Bronchus fibroblast of lung (primary cell): ENCODE data around the gene GPC1. TPM values are rescaled to one million over a fixed set of nuclear protein-coding genes. Genes with fewer than 3 reads are reported as not detected.

Experiments used
- total RNA-seq: library from RNA; depleted of rRNA; stranded (reverse); fragments of >200 nt; gene quantifications from 2 replicates; pipeline ENCODE4 v1.2.3, GENCODE V29; 2015

The GPC1 gene, protein sequence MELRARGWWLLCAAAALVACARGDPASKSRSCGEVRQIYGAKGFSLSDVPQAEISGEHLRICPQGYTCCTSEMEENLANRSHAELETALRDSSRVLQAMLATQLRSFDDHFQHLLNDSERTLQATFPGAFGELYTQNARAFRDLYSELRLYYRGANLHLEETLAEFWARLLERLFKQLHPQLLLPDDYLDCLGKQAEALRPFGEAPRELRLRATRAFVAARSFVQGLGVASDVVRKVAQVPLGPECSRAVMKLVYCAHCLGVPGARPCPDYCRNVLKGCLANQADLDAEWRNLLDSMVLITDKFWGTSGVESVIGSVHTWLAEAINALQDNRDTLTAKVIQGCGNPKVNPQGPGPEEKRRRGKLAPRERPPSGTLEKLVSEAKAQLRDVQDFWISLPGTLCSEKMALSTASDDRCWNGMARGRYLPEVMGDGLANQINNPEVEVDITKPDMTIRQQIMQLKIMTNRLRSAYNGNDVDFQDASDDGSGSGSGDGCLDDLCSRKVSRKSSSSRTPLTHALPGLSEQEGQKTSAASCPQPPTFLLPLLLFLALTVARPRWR
- total RNA-seq: 125 and 135 TPM in 2 replicates

GRCh38 chr2:240435457-240435947, at the start of gene GPC1:
GPC1 (plus strand) TSS chr2:240435663; CDS start chr2:240435919, 256 bp downstream.

Other genes starting within 250 kb of the GPC1 start
- 2.7 and 4.3 TPM in 2 replicates for gene ANKMY1, start 122.3 kb downstream of the GPC1 start, total RNA-seq
- 3.4 and 4.5 TPM in 2 replicates for gene DUSP28, start 124.7 kb downstream of the GPC1 start, total RNA-seq
- gene RNPEPL1, start 132.8 kb downstream of the GPC1 start, total RNA-seq: 19.8 and 27.5 TPM in 2 replicates
- gene CAPN10, start 151.1 kb downstream of the GPC1 start, total RNA-seq: 16.8 and 19.8 TPM in 2 replicates
- under 0.01 and 0.15 TPM in 2 replicates for gene GPR35, start 189.8 kb downstream of the GPC1 start, total RNA-seq
- not detected in 2 replicates for gene AQP12B, start 247.2 kb downstream of the GPC1 start, total RNA-seq